CD14-positive monocyte (primary cell): ENCODE results near the gene POLR2J. TPM values are rescaled to one million over a fixed set of nuclear protein-coding genes. Genes with fewer than 3 reads are reported as not detected.

ENCODE experiments used
- DNase-seq, 3 donors: peaks; one replicate each; pipeline ENCODE4 v3.0.0-alpha.2; 2011 to 2022
- H2AFZ ChIP-seq: 2 replicates; pipeline ENCODE4 v1.6.0; 2012; ENCODE audit warnings: mild to moderate bottlenecking, low read depth, low read length, inconsistent platforms; ENCODE audit not compliant: insufficient read depth, poor library complexity, severe bottlenecking
- H3K27ac ChIP-seq, 2 donors: 1 replicate in 1 of 2; 2 replicates in 1 of 2; pipeline ENCODE4 v1.5.1; 2012 to 2013; ENCODE audit warnings: low read length in 2 of 2, control low read depth in 1 of 2, inconsistent platforms in 1 of 2, low read depth in 1 of 2, mild to moderate bottlenecking in 1 of 2
- H3K27me3 ChIP-seq, 2 donors: one replicate each; pipeline versions ENCODE4 v1.6.0 to v1.6.1; 2011 to 2013; ENCODE audit warnings: low read length in 2 of 2; ENCODE audit not compliant: control insufficient read depth in 2 of 2, insufficient read depth in 2 of 2
- H3K36me3 ChIP-seq, 2 donors: replicated peaks in 1 of 2; 1 replicate in 1 of 2; 2 replicates in 1 of 2; pipeline versions ENCODE4 v1.5.1 to v1.6.1; 2012 to 2013; ENCODE audit warnings: low read length in 2 of 2, control low read depth in 1 of 2, inconsistent platforms in 1 of 2, mild to moderate bottlenecking in 1 of 2; ENCODE audit not compliant: insufficient read depth in 2 of 2, control insufficient read depth in 1 of 2
- H3K4me1 ChIP-seq, 2 donors: 1 replicate in 1 of 2; 2 replicates in 1 of 2; pipeline versions ENCODE4 v1.5.1 to v1.6.1; 2012 to 2013; ENCODE audit warnings: low read length in 2 of 2, control low read depth in 1 of 2, inconsistent platforms in 1 of 2, mild to moderate bottlenecking in 1 of 2, moderate library complexity in 1 of 2; ENCODE audit not compliant: insufficient read depth in 2 of 2, control insufficient read depth in 1 of 2
- H3K4me2 ChIP-seq: replicated peaks from 2 replicates; pipeline ENCODE3; 2012; ENCODE audit warnings: low read length, moderate library complexity, mild to moderate bottlenecking; ENCODE audit not compliant: poor library complexity, severe bottlenecking; ENCODE audit errors: extremely low read depth
- H3K4me3 ChIP-seq, 3 experiments: fragments of 200-600 bp in 1 of 3; sonication (generic) in 1 of 3; replicated peaks in 1 of 3; 1 replicate in 2 of 3; 2 replicates in 1 of 3; pipeline ENCODE4 v1.5.1; 2011 to 2013; ENCODE audit warnings: low read length in 3 of 3, mild to moderate bottlenecking in 3 of 3, control low read depth in 2 of 3, low read depth in 2 of 3, inconsistent platforms in 1 of 3, moderate library complexity in 1 of 3
- H3K79me2 ChIP-seq: 2 replicates; pipeline ENCODE4 v1.6.0; 2012; ENCODE audit warnings: mild to moderate bottlenecking, control low read depth, inconsistent platforms, low read length, moderate library complexity; ENCODE audit not compliant: insufficient read depth
- H3K9ac ChIP-seq: 2 replicates; pipeline ENCODE4 v1.6.0; 2017; ENCODE audit warnings: low read length, mild to moderate bottlenecking; ENCODE audit not compliant: insufficient read depth, poor library complexity, severe bottlenecking
- H3K9me3 ChIP-seq, 2 donors: replicated peaks in 1 of 2; 1 replicate in 1 of 2; 2 replicates in 1 of 2; pipeline versions ENCODE4 v1.5.1 to v1.6.1; 2012 to 2013; ENCODE audit warnings: low read length in 2 of 2, control low read depth in 1 of 2; ENCODE audit not compliant: control insufficient read depth in 1 of 2, insufficient read depth in 1 of 2
- H4K20me1 ChIP-seq: 2 replicates; pipeline ENCODE4 v1.6.0; 2012; ENCODE audit warnings: mild to moderate bottlenecking, low read length, control low read depth, moderate library complexity; ENCODE audit not compliant: insufficient read depth
- H3K27ac Mint-ChIP-seq, 7 donors: one replicate each; pipeline ENCODE4 v1.8.0; 2020; ENCODE audit warnings: mild to moderate bottlenecking in 7 of 7, mixed read lengths in 7 of 7, moderate library complexity in 6 of 7, inconsistent platforms in 2 of 7
- H3K27me3 Mint-ChIP-seq, 3 donors: one replicate each; pipeline ENCODE4 v1.8.0; 2021 to 2022; ENCODE audit warnings: low read depth in 3 of 3, mild to moderate bottlenecking in 3 of 3, mixed read lengths in 3 of 3, moderate library complexity in 3 of 3, inconsistent platforms in 1 of 3
- H3K36me3 Mint-ChIP-seq, 2 donors: one replicate each; pipeline ENCODE4 v1.8.0; 2020; ENCODE audit warnings: mixed read lengths in 2 of 2, inconsistent platforms in 1 of 2, mild to moderate bottlenecking in 1 of 2
- H3K4me1 Mint-ChIP-seq: one replicate; pipeline ENCODE4 v1.8.0; 2020; ENCODE audit warnings: mild to moderate bottlenecking, mixed read lengths
- H3K4me3 Mint-ChIP-seq, 2 donors: one replicate each; pipeline ENCODE4 v1.8.0; 2020; ENCODE audit warnings: mild to moderate bottlenecking in 2 of 2, mixed read lengths in 2 of 2, moderate library complexity in 1 of 2
- H3K9me3 Mint-ChIP-seq, 7 donors: one replicate each; pipeline ENCODE4 v1.8.0; 2020 to 2022; ENCODE audit warnings: mixed read lengths in 7 of 7, mild to moderate bottlenecking in 6 of 7, moderate library complexity in 6 of 7, inconsistent platforms in 2 of 7
- WGBS: methylation state at CpG from one replicate; pipeline ENCODE4 v1.1.5; 2013; ENCODE audit warnings: missing lambda C conversion rate; ENCODE audit not compliant: insufficient coverage; 5-methylcytosine and 5-hydroxymethylcytosine counted together
- intact Hi-C, 2 donors: fragments of 100-400 bp; cut with micrococcal nuclease; formaldehyde crosslinking; loops; one replicate each; pipeline versions ENCODE4 v1.15.0 to v1.15.1; 2023
- polyA plus RNA-seq, 3 donors: library from polyadenylated mRNA; depleted of rRNA in 1 of 3; unstranded in 2 of 3; stranded (reverse) in 1 of 3; fragments of 300-500 nt in 2 of 3; fragments of >200 nt in 1 of 3; fragmentation: Illumina TruSeq in 2 of 3; gene quantifications; 1 replicate in 2 of 3; 2 replicates in 1 of 3; pipeline ENCODE4 v1.2.3, GENCODE V29; 2012 to 2021
- TF ChIP-seq, protein P1 (sequence below): fragments of 200-600 bp; IDR thresholded peaks from one replicate; pipeline ENCODE4 v1.8.0; 2022; ENCODE audit warnings: antibody characterized with exemption, mild to moderate bottlenecking

POLR2J gene
- polyA plus RNA-seq, 3 donors = 65.7 to 104 (median 85.0) TPM

DNA sequence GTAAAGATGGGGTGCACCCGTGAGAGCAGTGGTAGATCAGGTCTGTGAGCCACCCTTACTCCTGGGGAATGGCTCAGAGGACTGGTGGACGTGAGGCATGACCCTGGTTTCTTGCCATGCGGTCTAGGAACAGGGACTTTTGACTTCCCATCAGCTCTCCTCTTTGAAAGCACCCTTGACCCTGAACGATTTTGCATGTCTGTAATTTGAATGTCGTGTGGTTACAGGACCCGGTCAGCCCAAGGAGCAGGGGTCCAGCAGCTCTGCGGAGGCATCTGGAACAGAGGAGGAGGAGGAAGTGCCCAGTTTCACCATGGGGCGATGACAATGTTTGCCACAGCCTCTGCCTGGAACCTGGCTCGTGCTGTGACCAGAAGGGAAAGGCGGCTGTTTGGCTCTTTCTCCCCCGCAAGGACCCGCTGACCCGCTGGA, 53.9 kb downstream of the POLR2J start:
- no peaks in the 10 kb centered on the region for H3K36me3 ChIP-seq
- H3K27ac Mint-ChIP-seq = peak overlapping the region; percentile 100
- intact Hi-C loops = no loop called here
- peak; percentile 67 to 77 (median 76) for DNase-seq
- H2AFZ ChIP-seq = peak overlapping the region; percentile 44
- no peaks in the 10 kb centered on the region for H4K20me1 ChIP-seq
- peaks cover 29 to 39% of the 10 kb centered on the region in 2 donors for H3K36me3 Mint-ChIP-seq
- peaks cover 72 to 79% of the 10 kb centered on the region in 2 donors for H3K4me1 ChIP-seq
- WGBS = 17% methylated on average over 8 of the region's 13 CpGs
- H3K79me2 ChIP-seq = peaks cover 5% of the 10 kb centered on the region
- TF ChIP-seq, protein P1, sequence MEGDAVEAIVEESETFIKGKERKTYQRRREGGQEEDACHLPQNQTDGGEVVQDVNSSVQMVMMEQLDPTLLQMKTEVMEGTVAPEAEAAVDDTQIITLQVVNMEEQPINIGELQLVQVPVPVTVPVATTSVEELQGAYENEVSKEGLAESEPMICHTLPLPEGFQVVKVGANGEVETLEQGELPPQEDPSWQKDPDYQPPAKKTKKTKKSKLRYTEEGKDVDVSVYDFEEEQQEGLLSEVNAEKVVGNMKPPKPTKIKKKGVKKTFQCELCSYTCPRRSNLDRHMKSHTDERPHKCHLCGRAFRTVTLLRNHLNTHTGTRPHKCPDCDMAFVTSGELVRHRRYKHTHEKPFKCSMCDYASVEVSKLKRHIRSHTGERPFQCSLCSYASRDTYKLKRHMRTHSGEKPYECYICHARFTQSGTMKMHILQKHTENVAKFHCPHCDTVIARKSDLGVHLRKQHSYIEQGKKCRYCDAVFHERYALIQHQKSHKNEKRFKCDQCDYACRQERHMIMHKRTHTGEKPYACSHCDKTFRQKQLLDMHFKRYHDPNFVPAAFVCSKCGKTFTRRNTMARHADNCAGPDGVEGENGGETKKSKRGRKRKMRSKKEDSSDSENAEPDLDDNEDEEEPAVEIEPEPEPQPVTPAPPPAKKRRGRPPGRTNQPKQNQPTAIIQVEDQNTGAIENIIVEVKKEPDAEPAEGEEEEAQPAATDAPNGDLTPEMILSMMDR = no peak
- peak overlapping the region; percentile 57 for H3K4me2 ChIP-seq
- H3K4me3 ChIP-seq = peak overlapping the region in 1 of 3 experiments; percentile 56
- peaks cover 0 to 5% (median 0%) of the 10 kb centered on the region in 3 donors for H3K27me3 Mint-ChIP-seq
- H3K27me3 ChIP-seq = no peaks in the 10 kb centered on the region
- H3K9ac ChIP-seq = peak overlapping the region; percentile 94
- peaks cover 0 to 2% (median 0%) of the 10 kb centered on the region in 7 donors for H3K9me3 Mint-ChIP-seq
- H3K4me1 Mint-ChIP-seq = peaks cover 72% of the 10 kb centered on the region
- H3K4me3 Mint-ChIP-seq = peak overlapping the region; percentile 73 to 85
- H3K27ac ChIP-seq = peak overlapping the region; percentile 98 to 100
- H3K9me3 ChIP-seq = no peaks in the 10 kb centered on the region

DNA sequence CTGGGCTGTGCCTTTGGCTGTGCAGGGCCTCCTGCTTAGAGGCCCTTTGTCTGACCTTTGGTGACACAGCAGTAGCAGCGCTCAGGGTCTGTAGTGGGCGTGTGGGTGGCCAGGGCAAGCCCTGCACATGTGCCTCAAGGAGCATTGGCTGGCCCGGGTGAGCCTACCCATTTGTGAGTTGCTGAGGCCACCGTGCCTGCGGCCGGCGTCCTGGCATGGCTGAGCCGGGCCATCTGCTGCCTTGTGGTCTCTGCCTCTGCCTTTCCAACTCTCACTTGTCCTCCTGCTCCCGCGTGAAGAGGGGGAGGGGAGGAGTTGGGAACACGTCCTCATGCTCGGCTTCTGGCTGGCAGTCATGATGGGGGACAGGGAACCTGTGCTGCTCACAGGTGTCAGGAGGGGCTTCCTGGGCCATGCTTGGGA, 54.6 kb downstream of the POLR2J start:
- H3K27me3 Mint-ChIP-seq = peaks cover 0 to 5% (median 0%) of the 10 kb centered on the region in 3 donors
- Histone ChIP-seq H3K27ac (peak overlapping the region; percentile 98 to 100), H3K79me2 (peaks cover 5% of the 10 kb centered on the region), H4K20me1 (no peaks in the 10 kb centered on the region), H3K9me3 (no peaks in the 10 kb centered on the region), H3K4me2 (no peak overlapping the region), H3K4me1 (peaks cover 70 to 78% of the 10 kb centered on the region in 2 donors), H3K27me3 (no peaks in the 10 kb centered on the region), H2AFZ (no peak overlapping the region), H3K4me3 (no peak overlapping the region), H3K9ac (no peak overlapping the region), H3K36me3 (peaks cover 0 to under 1% of the 10 kb centered on the region in 2 donors)
- peak overlapping the region; percentile 100 for H3K27ac Mint-ChIP-seq
- DNase-seq = no peak
- TF ChIP-seq, protein P1 = no peak
- H3K36me3 Mint-ChIP-seq = peaks cover 29 to 41% of the 10 kb centered on the region in 2 donors
- WGBS = 82% methylated on average over 3 of the region's 12 CpGs
- intact Hi-C loops = no loop called here
- no peaks in the 10 kb centered on the region for H3K9me3 Mint-ChIP-seq
- H3K4me1 Mint-ChIP-seq = peaks cover 71% of the 10 kb centered on the region
- H3K4me3 Mint-ChIP-seq = no peak overlapping the region

Other genes with a start within 250 kb of the POLR2J start
- 10 to 100 TPM in 1 of 3 donors, 1 to 10 TPM in 2; 3.8 to 26.3 (median 4.7) TPM for gene SH2B2, start 192.1 kb downstream of the POLR2J start, polyA plus RNA-seq
- gene SPDYE6, start 122.5 kb downstream of the POLR2J start, polyA plus RNA-seq = under 1 TPM in 2 of 3 donors, not detected in 1; 0.12 to 0.29 TPM
- gene PRKRIP1, start 82.6 kb downstream of the POLR2J start, polyA plus RNA-seq = 10 to 100 TPM in 1 of 3 donors, 1 to 10 TPM in 2; 6.6 to 27.0 (median 7.4) TPM
- gene ORAI2, start 45.3 kb downstream of the POLR2J start, polyA plus RNA-seq = 10 to 100 TPM; 27.5 to 50.0 (median 38.2) TPM
- gene ALKBH4, start 14.1 kb downstream of the POLR2J start, polyA plus RNA-seq = 10 to 100 TPM in 1 of 3 donors, 1 to 10 TPM in 2; 2.9 to 11.8 (median 9.7) TPM
- gene LRWD1, start 13.9 kb downstream of the POLR2J start, polyA plus RNA-seq = 10 to 100 TPM in 1 of 3 donors, 1 to 10 TPM in 2; 5.4 to 10.7 (median 6.1) TPM
- gene RASA4B, start 38.9 kb upstream of the POLR2J start, polyA plus RNA-seq = 10 to 100 TPM in 2 of 3 donors, 1 to 10 TPM in 1; 6.3 to 24.1 (median 20.1) TPM
- 10 to 100 TPM in 1 of 3 donors, under 1 TPM in 2; 0.30 to 94.8 (median 0.39) TPM for gene UPK3BL2, start 64.8 kb upstream of the POLR2J start, polyA plus RNA-seq
- not detected for gene SPDYE2, start 72.3 kb upstream of the POLR2J start, polyA plus RNA-seq
- gene POLR2J3, start 93.7 kb upstream of the POLR2J start, polyA plus RNA-seq = 100 to 1,000 TPM in 1 of 3 donors, 10 to 100 TPM in 2; 24.4 to 133 (median 24.9) TPM
- gene RASA4, start 137.8 kb upstream of the POLR2J start, polyA plus RNA-seq = 10 to 100 TPM; 13.9 to 64.5 (median 18.6) TPM
- 100 to 1,000 TPM in 1 of 3 donors, 10 to 100 TPM in 2; 19.6 to 101 (median 21.6) TPM for gene UPK3BL1, start 163.9 kb upstream of the POLR2J start, polyA plus RNA-seq
- gene SPDYE2B, start 171.4 kb upstream of the POLR2J start, polyA plus RNA-seq = not detected
- gene POLR2J2, start 192.7 kb upstream of the POLR2J start, polyA plus RNA-seq = 1 to 10 TPM; 1.1 to 5.5 (median 1.2) TPM